HG03095 (cell line): Measurements from ENCODE around the gene ITGB5.
"Not testable (repeated sequence)": the region's sequence is repeated elsewhere in the genome, so short reads cannot be mapped to it uniquely, and the experiment has no call there.

Source experiments
- ATAC-seq: cut with Tn5 transposase; IDR thresholded peaks from one replicate; pipeline ENCODE4 v1.9.1; 2021; ENCODE audit warnings: moderate library complexity; ENCODE audit not compliant: unreplicated experiment

Gene ITGB5

GRCh38 chr3:124791142-124791541 lies 96.0 kb downstream of the ITGB5 start:
- ATAC-seq = no peak

- not testable (repeated sequence) for ATAC-seq
These were observed 98.1 kb downstream of the ITGB5 start for GRCh38 chr3:124789103-124789502.

GRCh38 chr3:124788254-124788745 lies 98.9 kb downstream of the ITGB5 start:
- no peak for ATAC-seq

- no peak for ATAC-seq
These were observed 99.5 kb downstream of the ITGB5 start for GRCh38 chr3:124787476-124788195.

GRCh38 chr3:124786511-124787241 lies 100.5 kb downstream of the ITGB5 start:
- no peak for ATAC-seq

- ATAC-seq = no peak
These were observed 101.2 kb downstream of the ITGB5 start for GRCh38 chr3:124785973-124786372.

- no peak for ATAC-seq
These were observed 102.3 kb downstream of the ITGB5 start for GRCh38 chr3:124784686-124785382.

GRCh38 chr3:124783696-124784095 lies 103.5 kb downstream of the ITGB5 start:
- ATAC-seq = no peak

GRCh38 chr3:124782377-124782712 lies 104.8 kb downstream of the ITGB5 start:
- not testable (repeated sequence) for ATAC-seq

GRCh38 chr3:124781476-124782376 lies 105.4 kb downstream of the ITGB5 start:
- no peak for ATAC-seq

- no peak for ATAC-seq
These were observed 106.2 kb downstream of the ITGB5 start for GRCh38 chr3:124780761-124781475.

- no peak for ATAC-seq
These were observed 106.8 kb downstream of the ITGB5 start for GRCh38 chr3:124780356-124780755.

- no peak for ATAC-seq
These were observed 107.4 kb downstream of the ITGB5 start for GRCh38 chr3:124779751-124780191.

GRCh38 chr3:124779116-124779515 lies 108.0 kb downstream of the ITGB5 start:
- ATAC-seq = no peak

GRCh38 chr3:124777762-124778470 lies 109.2 kb downstream of the ITGB5 start:
- ATAC-seq = no peak

GRCh38 chr3:124776856-124777255 lies 110.3 kb downstream of the ITGB5 start:
- no peak for ATAC-seq

- no peak for ATAC-seq
These were observed 111.3 kb downstream of the ITGB5 start for GRCh38 chr3:124775877-124776276.

- no peak for ATAC-seq
These were observed 112.2 kb downstream of the ITGB5 start for GRCh38 chr3:124774841-124775402.

- ATAC-seq = no peak
These were observed 112.8 kb downstream of the ITGB5 start for GRCh38 chr3:124774327-124774718.
